Vagina (tissue), 2 donors: Measurements from ENCODE around the gene GPR55.

Experiments used
- CTCF ChIP-seq, 3 experiments: fragments of 450-650 bp in 2 of 3; fragments of 200-600 bp in 1 of 3; sonication (generic) in 1 of 3; IDR thresholded peaks; one replicate each; pipeline ENCODE4 v1.5.1; 2017 to 2019; ENCODE audit warnings: antibody characterized with exemption in 3 of 3, mild to moderate bottlenecking in 2 of 3, moderate library complexity in 2 of 3
- POLR2A ChIP-seq, 2 donors: fragments of 450-650 bp; IDR thresholded peaks; one replicate each; pipeline ENCODE4 v1.6.1; 2017; ENCODE audit warnings: antibody characterized with exemption in 2 of 2, mild to moderate bottlenecking in 2 of 2, moderate library complexity in 2 of 2
- POLR2AphosphoS5 ChIP-seq, 2 donors: sonication (generic); formaldehyde crosslinking; IDR thresholded peaks; one replicate each; pipeline ENCODE4 v1.9.0; 2017; ENCODE audit warnings: antibody characterized with exemption in 2 of 2, mild to moderate bottlenecking in 2 of 2, low read depth in 1 of 2; ENCODE audit not compliant: insufficient read depth in 1 of 2

DNA sequence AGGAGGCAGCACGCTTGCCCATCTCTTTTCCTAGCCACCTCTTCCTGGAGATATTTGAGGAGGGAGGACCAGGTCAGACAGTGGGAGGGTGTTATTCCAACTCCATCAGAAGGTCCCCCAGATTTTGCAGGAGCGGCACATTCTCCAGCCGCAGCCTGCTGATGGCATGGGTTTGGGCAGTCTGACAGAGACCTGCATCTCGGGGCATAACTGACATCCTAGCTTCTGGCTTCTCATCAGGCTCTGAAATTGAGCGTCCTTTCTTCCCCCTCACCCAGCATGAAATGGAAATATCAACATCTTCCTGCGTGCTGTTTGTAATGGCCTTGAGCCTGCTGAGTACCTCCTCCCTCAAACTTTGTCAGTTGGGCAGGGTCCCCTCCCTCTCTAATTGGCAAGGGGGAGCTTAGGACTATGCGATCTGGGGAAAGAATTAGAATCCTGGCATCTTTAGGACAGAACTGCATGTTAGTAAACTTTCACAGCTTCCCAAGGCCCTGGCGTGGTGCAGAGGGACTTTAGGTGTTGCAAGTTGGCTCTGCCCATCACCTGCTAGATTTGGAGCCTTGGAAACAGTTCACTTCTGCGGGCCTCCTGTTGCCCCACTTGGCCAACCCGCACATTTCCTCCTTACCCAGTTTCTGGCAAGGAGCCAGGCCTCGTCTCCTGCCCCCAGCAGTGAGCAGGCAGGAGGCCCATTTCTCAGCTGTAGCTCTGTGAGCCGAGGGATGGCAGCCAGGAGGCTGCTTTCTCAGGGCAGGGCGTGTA lies 58.1 kb downstream of the GPR55 start:
- TF ChIP-seq POLR2A (IDR thresholded peaks at IDR 0.05): no peak
- no peak for TF ChIP-seq CTCF (IDR thresholded peaks at IDR 0.05)
- TF ChIP-seq POLR2AphosphoS5 (IDR thresholded peaks at IDR 0.05; ENCODE audit: insufficient read depth in 1 of 2, low read depth in 1 of 2): no peak
